Activated B cell treated with CpG ODN at 0.5 μM for 24 hours (primary cell): ENCODE results near the gene TMBIM1. TPM values are rescaled to one million over a fixed set of nuclear protein-coding genes. Genes with fewer than 3 reads are reported as not detected.
A peak's percentile ranks its signal among the peaks of the same experiment; 100 is the strongest.

Experiments
- ATAC-seq: fragments of 200-7000 bp; cut with Tn5 transposase; one replicate; pipeline ENCODE4 v1.10.0; 2021; ENCODE audit warnings: low read depth, mild to moderate bottlenecking, moderate library complexity
- CTCF ChIA-PET: fragments of 350-600 bp; sonication (Branson Sonifier 250); formaldehyde crosslinking; loops from one replicate; lab custom pipeline; 2021; ENCODE audit warnings: antibody characterized with exemption; lab: Charles Lee
- POLR2A ChIA-PET: fragments of 350-600 bp; sonication (Branson Sonifier 250); formaldehyde crosslinking; loops from one replicate; lab custom pipeline; 2021; ENCODE audit warnings: antibody characterized with exemption; lab: Charles Lee
- DNase-seq: peaks from one replicate; pipeline ENCODE4 v3.0.0; 2022
- H3K27ac Mint-ChIP-seq: one replicate; pipeline ENCODE4 v1.8.0; 2020; ENCODE audit warnings: mixed read lengths
- H3K27me3 Mint-ChIP-seq: one replicate; pipeline ENCODE4 v1.8.0; 2021; ENCODE audit warnings: mixed read lengths
- H3K36me3 Mint-ChIP-seq: one replicate; pipeline ENCODE4 v1.8.0; 2021; ENCODE audit warnings: low read depth, mixed read lengths
- H3K4me1 Mint-ChIP-seq: one replicate; pipeline ENCODE4 v1.8.0; 2021; ENCODE audit warnings: mixed read lengths
- H3K4me3 Mint-ChIP-seq: one replicate; pipeline ENCODE4 v1.8.0; 2020; ENCODE audit warnings: mild to moderate bottlenecking, mixed read lengths
- H3K9me3 Mint-ChIP-seq: one replicate; pipeline ENCODE4 v1.8.0; 2020; ENCODE audit warnings: mixed read lengths
- intact Hi-C: fragments of 100-400 bp; cut with micrococcal nuclease; formaldehyde crosslinking; loops from one replicate; pipeline ENCODE4 v1.15.1; 2024
- total RNA-seq: library from RNA; stranded (reverse); gene quantifications from 2 replicates; pipeline ENCODE4 v1.2.3, GENCODE V29; 2022
- TF ChIP-seq, protein P1 (sequence below): fragments of 200-600 bp; IDR thresholded peaks from one replicate; pipeline ENCODE4 v1.8.0; 2022; ENCODE audit warnings: antibody characterized with exemption, mild to moderate bottlenecking

The TMBIM1 gene
- total RNA-seq, 1 donor from 2014 or later = 45.0 TPM

DNA sequence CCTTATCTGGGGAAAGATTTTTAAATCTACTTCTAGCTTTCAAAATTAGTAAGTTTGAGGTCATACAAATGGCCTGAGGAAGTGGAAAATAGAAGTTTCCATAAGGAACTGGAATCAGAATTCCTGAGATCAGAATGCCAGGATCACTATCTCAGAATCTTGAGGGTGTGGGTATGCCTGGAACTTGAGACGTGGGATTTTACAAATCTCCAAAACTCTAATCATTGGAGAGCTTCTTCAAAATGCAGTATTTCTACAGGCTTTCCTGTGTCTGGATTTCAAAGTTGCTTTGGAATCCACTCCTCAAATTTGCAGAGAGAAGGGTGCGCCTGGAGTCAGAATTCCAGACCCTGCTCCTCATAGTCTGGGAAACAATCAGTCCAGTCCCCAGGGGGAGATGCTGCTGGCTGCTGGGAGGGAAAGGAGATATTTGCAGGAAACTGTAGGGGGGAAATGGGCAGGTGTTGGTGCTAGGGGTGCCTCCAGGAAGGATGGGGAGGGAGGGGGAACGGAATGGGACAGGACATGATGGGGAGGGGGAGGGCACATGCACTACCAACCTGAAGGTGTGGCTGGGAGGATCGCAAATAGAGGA lies 33.4 kb upstream of the TMBIM1 start:
- DNase-seq (no peak), ATAC-seq (no peak)
- H3K36me3 Mint-ChIP-seq = no peaks in the 10 kb centered on the region
- CTCF ChIA-PET = no interaction called here
- H3K27ac Mint-ChIP-seq = no peak overlapping the region
- H3K9me3 Mint-ChIP-seq = no peaks in the 10 kb centered on the region
- intact Hi-C loops = no loop called here
- peaks cover 7% of the 10 kb centered on the region for H3K27me3 Mint-ChIP-seq
- POLR2A ChIA-PET = no interaction called here
- TF ChIP-seq, protein P1, sequence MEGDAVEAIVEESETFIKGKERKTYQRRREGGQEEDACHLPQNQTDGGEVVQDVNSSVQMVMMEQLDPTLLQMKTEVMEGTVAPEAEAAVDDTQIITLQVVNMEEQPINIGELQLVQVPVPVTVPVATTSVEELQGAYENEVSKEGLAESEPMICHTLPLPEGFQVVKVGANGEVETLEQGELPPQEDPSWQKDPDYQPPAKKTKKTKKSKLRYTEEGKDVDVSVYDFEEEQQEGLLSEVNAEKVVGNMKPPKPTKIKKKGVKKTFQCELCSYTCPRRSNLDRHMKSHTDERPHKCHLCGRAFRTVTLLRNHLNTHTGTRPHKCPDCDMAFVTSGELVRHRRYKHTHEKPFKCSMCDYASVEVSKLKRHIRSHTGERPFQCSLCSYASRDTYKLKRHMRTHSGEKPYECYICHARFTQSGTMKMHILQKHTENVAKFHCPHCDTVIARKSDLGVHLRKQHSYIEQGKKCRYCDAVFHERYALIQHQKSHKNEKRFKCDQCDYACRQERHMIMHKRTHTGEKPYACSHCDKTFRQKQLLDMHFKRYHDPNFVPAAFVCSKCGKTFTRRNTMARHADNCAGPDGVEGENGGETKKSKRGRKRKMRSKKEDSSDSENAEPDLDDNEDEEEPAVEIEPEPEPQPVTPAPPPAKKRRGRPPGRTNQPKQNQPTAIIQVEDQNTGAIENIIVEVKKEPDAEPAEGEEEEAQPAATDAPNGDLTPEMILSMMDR = no peak
- H3K4me3 Mint-ChIP-seq = no peak overlapping the region
- H3K4me1 Mint-ChIP-seq = peaks cover 52% of the 10 kb centered on the region

DNA sequence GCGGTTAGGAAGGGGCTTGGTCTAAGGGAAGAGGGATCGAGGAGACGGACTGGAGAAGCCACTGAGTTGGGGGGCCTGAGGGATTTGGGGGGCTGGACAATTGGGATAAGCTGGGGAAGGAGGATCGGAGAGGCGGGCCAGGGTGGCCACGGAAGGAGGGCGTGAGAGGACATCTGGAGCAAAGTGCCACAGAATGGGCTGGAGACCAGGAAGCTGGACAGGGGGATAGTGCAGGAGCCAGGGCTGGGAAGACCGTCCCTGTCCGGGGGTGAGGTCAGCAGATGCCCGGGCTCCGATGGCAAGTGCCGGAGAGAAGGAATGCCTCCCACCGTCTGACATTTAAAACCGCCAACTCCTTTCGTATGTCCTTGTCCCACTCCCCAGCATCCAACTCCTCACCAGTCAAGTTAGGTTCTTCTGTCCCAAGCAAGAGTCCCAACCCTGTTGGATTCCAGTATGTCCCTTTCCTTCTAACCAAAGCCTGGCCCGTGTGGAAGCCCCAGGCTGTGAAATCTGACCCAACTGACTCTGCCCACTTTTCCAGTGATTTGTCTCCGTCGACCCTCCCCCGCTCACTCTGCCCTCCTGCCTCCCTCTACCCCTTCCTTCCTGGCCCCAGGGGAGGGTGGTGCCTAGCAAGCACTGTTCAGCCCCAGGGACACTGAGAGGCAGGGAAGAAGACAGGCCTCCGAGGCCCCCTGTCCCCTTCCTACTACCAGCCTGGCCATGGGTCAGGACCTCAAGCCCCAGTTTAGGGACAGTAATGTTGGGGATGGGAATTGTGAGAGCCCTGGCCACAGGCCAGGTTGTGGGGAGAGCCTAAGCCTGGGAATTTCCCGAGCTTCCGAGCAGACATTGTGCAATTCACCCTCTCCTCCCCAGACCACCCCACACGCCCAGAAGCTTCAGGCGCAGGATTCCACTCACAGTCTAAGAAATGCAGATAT lies 31.5 kb upstream of the TMBIM1 start:
- peaks cover 7% of the 10 kb centered on the region for H3K27me3 Mint-ChIP-seq
- TF ChIP-seq, protein P1 = no peak
- H3K36me3 Mint-ChIP-seq = no peaks in the 10 kb centered on the region
- H3K4me1 Mint-ChIP-seq = peaks cover 43% of the 10 kb centered on the region
- CTCF ChIA-PET = interaction anchor here (0.7 to 0.9 kb wide), 3 partner anchors 11 to 66 kb away, joined by 3 to 4 read pairs (median 3); no protein-coding TSS in a partner anchor
- H3K9me3 Mint-ChIP-seq = no peaks in the 10 kb centered on the region
- peak overlapping the region; percentile 81 for H3K4me3 Mint-ChIP-seq
- intact Hi-C loops = loop anchor here (1.0 to 5.0 kb wide), 4 partner anchors 32 to 77 kb away; partner anchors contain the start of genes AAMP and PNKD
- POLR2A ChIA-PET = interaction anchor here (0.6 kb wide), 1 partner anchor 39 kb away, joined by 3 read pairs; no protein-coding TSS in a partner anchor
- peak overlapping the region; percentile 61 for H3K27ac Mint-ChIP-seq
- ATAC-seq (no peak), DNase-seq (no peak)

DNA sequence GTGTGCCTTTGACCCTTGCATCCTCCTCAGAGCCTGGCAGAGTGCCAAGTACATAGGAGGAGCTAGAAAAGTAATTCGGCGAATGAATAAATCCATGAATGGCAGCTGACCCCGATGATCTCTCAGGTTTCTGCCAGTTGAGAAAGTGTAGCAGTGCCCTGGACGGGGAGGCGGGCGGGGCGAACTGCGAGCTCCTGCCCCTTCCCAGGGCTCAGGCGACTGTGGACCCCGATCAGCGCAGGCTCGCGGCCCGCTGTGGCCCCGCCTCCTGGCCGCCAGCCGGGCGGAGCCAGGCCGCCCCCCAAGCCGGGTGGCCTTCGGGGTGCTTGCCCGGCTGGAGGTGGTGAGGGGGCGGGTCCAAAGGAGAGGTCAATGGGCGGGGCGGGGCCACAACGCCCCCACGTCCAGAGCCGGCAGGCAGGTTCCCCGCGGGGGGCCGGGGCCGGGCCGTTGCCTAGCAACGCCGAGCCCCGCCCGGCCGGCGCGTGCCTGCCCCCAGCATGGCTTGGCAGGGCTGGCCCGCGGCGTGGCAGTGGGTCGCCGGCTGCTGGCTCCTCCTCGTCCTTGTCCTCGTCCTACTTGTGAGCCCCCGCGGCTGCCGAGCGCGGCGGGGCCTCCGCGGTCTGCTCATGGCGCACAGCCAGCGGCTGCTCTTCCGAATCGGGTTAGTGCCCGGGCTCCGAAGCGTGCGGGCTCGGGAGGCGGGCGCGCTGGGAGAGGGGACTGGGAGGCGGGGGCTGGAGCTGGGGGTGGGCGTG lies 30.6 kb upstream of the TMBIM1 start:
- H3K4me3 Mint-ChIP-seq = peak overlapping the region; percentile 81
- ChIA-PET POLR2A (interaction anchor here (0.5 to 1.6 kb wide), 4 partner anchors 11 to 571 kb away, joined by 3 to 8 read pairs (median 4); no protein-coding TSS in a partner anchor), CTCF (interaction anchor here (0.7 to 0.9 kb wide), 2 partner anchors 33 to 65 kb away, joined by 3 read pairs; no protein-coding TSS in a partner anchor)
- intact Hi-C loops = loop anchor here (1.0 to 5.0 kb wide), 5 partner anchors 7 to 78 kb away; partner anchors contain the start of genes AAMP and PNKD
- H3K27ac Mint-ChIP-seq = no peak overlapping the region
- peak; percentile 65 for DNase-seq
- no peaks in the 10 kb centered on the region for H3K9me3 Mint-ChIP-seq
- ATAC-seq = peak; percentile 74
- H3K27me3 Mint-ChIP-seq = peaks cover 7% of the 10 kb centered on the region
- H3K36me3 Mint-ChIP-seq = no peaks in the 10 kb centered on the region
- peaks cover 42% of the 10 kb centered on the region for H3K4me1 Mint-ChIP-seq
- TF ChIP-seq, protein P1 = no peak

DNA sequence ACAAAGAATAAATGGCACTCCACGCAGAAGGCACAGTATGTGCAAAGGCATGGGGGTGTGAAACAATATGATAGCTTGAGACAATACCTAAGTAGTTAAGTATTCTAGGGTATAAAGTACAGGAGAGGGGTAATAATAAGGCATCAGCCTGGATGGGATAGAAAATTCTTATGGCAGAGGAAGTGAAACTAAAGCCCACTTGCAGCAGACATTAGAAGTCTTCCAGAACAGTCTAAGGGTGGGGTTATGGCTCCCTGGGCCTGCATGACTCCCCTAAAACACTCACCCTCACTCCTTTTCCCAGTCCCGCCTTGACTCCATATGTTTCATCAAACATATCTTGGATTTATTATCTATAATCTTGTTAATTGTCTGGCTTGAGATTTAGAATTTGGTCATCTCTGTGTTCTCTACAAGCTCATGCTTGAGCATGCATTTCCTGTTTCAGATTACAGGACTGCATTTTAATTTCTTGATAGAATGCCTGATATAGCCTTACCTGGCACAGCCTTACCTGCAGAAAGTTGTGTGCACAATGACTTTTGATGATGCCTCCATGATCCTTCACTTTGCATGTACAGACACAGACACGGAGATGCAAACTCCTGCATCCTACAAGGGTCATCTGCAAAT lies 28.5 kb upstream of the TMBIM1 start:
- Mint-ChIP-seq H3K4me1 (peaks cover 43% of the 10 kb centered on the region), H3K36me3 (no peaks in the 10 kb centered on the region), H3K27me3 (peaks cover 7% of the 10 kb centered on the region), H3K27ac (peak overlapping the region; percentile 19), H3K9me3 (no peaks in the 10 kb centered on the region), H3K4me3 (peak overlapping the region; percentile 50)
- TF ChIP-seq, protein P1 = no peak
- no peak for DNase-seq
- intact Hi-C loops = loop anchor here (2.0 to 5.0 kb wide), 2 partner anchors 20 to 46 kb away; no protein-coding TSS in a partner anchor
- POLR2A ChIA-PET = interaction anchor here (0.6 to 1.9 kb wide), 3 partner anchors 9 to 35 kb away, joined by 4 to 13 read pairs (median 11); no protein-coding TSS in a partner anchor
- CTCF ChIA-PET = interaction anchor here (1.8 kb wide), 1 partner anchor 19 kb away, joined by 5 read pairs; no protein-coding TSS in a partner anchor
- ATAC-seq = no peak
